Measurements from ENCODE around the gene DAPK2. TPM values are rescaled to one million over a fixed set of nuclear protein-coding genes. Genes with fewer than 3 reads are reported as not detected.

DAPK2 gene
- total RNA-seq (2012; rRNA removed) (0.28 and 0.36 TPM in 2 replicates), polyA plus RNA-seq (2012; rRNA removed) (0.34 and 0.96 TPM in 2 replicates), Bru-seq, nascent RNA (percentile 42 among the genes with signal in this experiment), BruChase-seq, experiment 1, labeled RNA remaining after a 6-hour chase (percentile 39 among the genes with signal in this experiment), BruChase-seq, experiment 2, labeled RNA remaining after a 2-hour chase (percentile 42 among the genes with signal in this experiment)
- 0.24 and 0.32 TPM in 2 replicates for polyA plus RNA-seq (2012; cell fraction: cytosol; rRNA removed)
- polyA plus RNA-seq (2012; cell fraction: nucleus; rRNA removed; ENCODE audit: low replicate concordance): 2.4 and 2.6 TPM in 2 replicates
- long read RNA-seq, partial matches to known transcripts: 1 of 7 reads
- long read RNA-seq, other reads (novel, unspliced or antisense): 4 of 7 reads

GRCh38 chr15:64046421-64047153, at the start of gene DAPK2:
TSS of gene DAPK2 (minus strand) at chr15:64046485. CDS start at chr15:64040261, 6,224 bp downstream.
- peak within 1 kb of the TSS; percentile 81 for H2AK9ac ChIP-seq (replicated peaks; ENCODE audit: low read depth, low read length, poor library complexity)
- BruUV-seq (replicated peaks): no TSS peak
- ATAC-seq (ENCODE audit: low read depth) (peak; percentile 99), DNase-seq (peak; percentile 34)
- H2BK15ac ChIP-seq (ENCODE audit: low read depth, low read length): peak within 1 kb of the TSS; percentile 48; the same call in 1 of the 3 replicates
- peak within 1 kb of the TSS; percentile 54 for H3K9ac ChIP-seq (ENCODE audit: low read depth, low read length)
- CTCF ChIA-PET: interaction anchor here (0.6 to 1.7 kb wide), 15 partner anchors 8 to 305 kb away, joined by 3 to 12 read pairs (median 3); no protein-coding TSS in a partner anchor
- peak within 1 kb of the TSS in 1 of 2 experiments; percentile 35; a peak in 1 of 4 replicates for H4K8ac ChIP-seq (ENCODE audit: low read depth in 2 of 2, low read length in 2 of 2)
- peaks cover 1% of the 10 kb centered on the region; the same call in 1 of the 2 replicates for H3K4me1 ChIP-seq (ENCODE audit: control insufficient read depth, insufficient read depth, low read length)
- peak within 1 kb of the TSS; percentile 77 for H3K4me2 ChIP-seq (ENCODE audit: low read depth, low read length)
- no peak within 1 kb of the TSS; the same call in 1 of the 2 replicates for H4K5ac ChIP-seq (ENCODE audit: low read depth, low read length)
- H2BK20ac ChIP-seq (ENCODE audit: low read depth, low read length): no peak within 1 kb of the TSS
- no peaks in the 10 kb centered on the region for H3K36me3 ChIP-seq (ENCODE audit: control insufficient read depth, insufficient read depth, low read length)
- H2BK120ac ChIP-seq (ENCODE audit: low read depth, low read length): peak within 1 kb of the TSS; percentile 52; the same call in 1 of the 2 replicates
- in situ Hi-C loops (cut with MboI; ENCODE audit: low sequenced_read_pairs) (loop anchor here (25.0 kb wide), 1 partner anchor 184 kb away; no protein-coding TSS in a partner anchor), intact Hi-C loops (cut with micrococcal nuclease) (loop anchor here (1.0 to 5.0 kb wide), 3 partner anchors 155 to 294 kb away; partner anchors contain the start of gene HERC1), dilution Hi-C loops (cut with HindIII; ENCODE audit: low sequenced_read_pairs, unreplicated experiment) (no loop called here)
- H3K27me3 ChIP-seq (ENCODE audit: control insufficient read depth, insufficient read depth, low read length): peaks cover 40% of the 10 kb centered on the region
- TF ChIP-seq NFE2L2 (IDR thresholded peaks at IDR 0.05; ENCODE audit: low read depth, low read length) (no peak), BHLHE40 (IDR thresholded peaks at IDR 0.05; ENCODE audit: low read depth, low read length) (no peak), SMC3 (IDR thresholded peaks at IDR 0.05; ENCODE audit: low read depth, low read length) (peak; percentile 75), RCOR1 (IDR thresholded peaks at IDR 0.05; ENCODE audit: insufficient replicate concordance, low read length) (no peak), RAD21 (IDR thresholded peaks at IDR 0.05; ENCODE audit: low read length) (peak; percentile 68)
- TF ChIP-seq, protein P1, sequence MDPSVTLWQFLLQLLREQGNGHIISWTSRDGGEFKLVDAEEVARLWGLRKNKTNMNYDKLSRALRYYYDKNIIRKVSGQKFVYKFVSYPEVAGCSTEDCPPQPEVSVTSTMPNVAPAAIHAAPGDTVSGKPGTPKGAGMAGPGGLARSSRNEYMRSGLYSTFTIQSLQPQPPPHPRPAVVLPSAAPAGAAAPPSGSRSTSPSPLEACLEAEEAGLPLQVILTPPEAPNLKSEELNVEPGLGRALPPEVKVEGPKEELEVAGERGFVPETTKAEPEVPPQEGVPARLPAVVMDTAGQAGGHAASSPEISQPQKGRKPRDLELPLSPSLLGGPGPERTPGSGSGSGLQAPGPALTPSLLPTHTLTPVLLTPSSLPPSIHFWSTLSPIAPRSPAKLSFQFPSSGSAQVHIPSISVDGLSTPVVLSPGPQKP (IDR thresholded peaks at IDR 0.05; ENCODE audit: borderline replicate concordance, low read depth, low read length): no peak
- TF ChIP-seq, protein P2, sequence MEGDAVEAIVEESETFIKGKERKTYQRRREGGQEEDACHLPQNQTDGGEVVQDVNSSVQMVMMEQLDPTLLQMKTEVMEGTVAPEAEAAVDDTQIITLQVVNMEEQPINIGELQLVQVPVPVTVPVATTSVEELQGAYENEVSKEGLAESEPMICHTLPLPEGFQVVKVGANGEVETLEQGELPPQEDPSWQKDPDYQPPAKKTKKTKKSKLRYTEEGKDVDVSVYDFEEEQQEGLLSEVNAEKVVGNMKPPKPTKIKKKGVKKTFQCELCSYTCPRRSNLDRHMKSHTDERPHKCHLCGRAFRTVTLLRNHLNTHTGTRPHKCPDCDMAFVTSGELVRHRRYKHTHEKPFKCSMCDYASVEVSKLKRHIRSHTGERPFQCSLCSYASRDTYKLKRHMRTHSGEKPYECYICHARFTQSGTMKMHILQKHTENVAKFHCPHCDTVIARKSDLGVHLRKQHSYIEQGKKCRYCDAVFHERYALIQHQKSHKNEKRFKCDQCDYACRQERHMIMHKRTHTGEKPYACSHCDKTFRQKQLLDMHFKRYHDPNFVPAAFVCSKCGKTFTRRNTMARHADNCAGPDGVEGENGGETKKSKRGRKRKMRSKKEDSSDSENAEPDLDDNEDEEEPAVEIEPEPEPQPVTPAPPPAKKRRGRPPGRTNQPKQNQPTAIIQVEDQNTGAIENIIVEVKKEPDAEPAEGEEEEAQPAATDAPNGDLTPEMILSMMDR (conservative IDR thresholded peaks at IDR 0.05; ENCODE audit: low read depth, low read length): peak; percentile 78
- peak within 1 kb of the TSS; percentile 44 for H3K4me3 ChIP-seq (ENCODE audit: insufficient read depth, low read depth, low read length)
- no peak within 1 kb of the TSS for H3K27ac ChIP-seq (ENCODE audit: insufficient read depth, low read length)
- peak within 1 kb of the TSS; percentile 90 for H2AFZ ChIP-seq (replicated peaks; ENCODE audit: low read length, poor library complexity)
- no peaks in the 10 kb centered on the region for H3K79me1 ChIP-seq (ENCODE audit: low read depth in 1 of 2, low read length in 2 of 2)
- 0 out of 2 replicates have a peak, but pooled peaks cover 2% of the 10 kb centered on the region for H3K9me1 ChIP-seq (ENCODE audit: insufficient read depth, low read length)
- WGBS, 2 experiments (ENCODE audit: extremely low coverage in 2 of 2, insufficient read length in 1 of 2): 1% methylated on average over 20 of the region's 50 CpGs; no CpG with 5 or more reads in 1 of the 2 experiments
- no peak within 1 kb of the TSS for H2BK5ac ChIP-seq (ENCODE audit: low read depth, low read length, poor library complexity, severe bottlenecking)
- peak within 1 kb of the TSS; percentile 82 for H3K23ac ChIP-seq (ENCODE audit: low read depth, low read length)
- H4K20me1 ChIP-seq (ENCODE audit: insufficient read depth, low read length): no peaks in the 10 kb centered on the region; the same call in 1 of the 2 replicates
- H3K18ac ChIP-seq (ENCODE audit: low read depth, low read length): no peak within 1 kb of the TSS
- peak within 1 kb of the TSS; percentile 54; the same call in 1 of the 2 replicates for H3K4ac ChIP-seq (ENCODE audit: low read depth, low read length)
- POLR2A ChIA-PET (ENCODE audit: unreplicated experiment): no interaction called here
- H2AK5ac ChIP-seq (ENCODE audit: low read depth, low read length): peak within 1 kb of the TSS; percentile 12; the same call in 1 of the 2 replicates
- H4K91ac ChIP-seq (ENCODE audit: insufficient read depth, low read depth, low read length): no peak within 1 kb of the TSS
- peak within 1 kb of the TSS; percentile 33; the same call in 1 of the 2 replicates for H3K14ac ChIP-seq (replicated peaks; ENCODE audit: low read depth, low read length)
- 0 out of 2 replicates have a peak within 1 kb of the TSS, but pooled peaks have one; percentile 30 for H3K56ac ChIP-seq (ENCODE audit: extremely low read depth, insufficient read depth, low read length)
- H3K9me3 ChIP-seq (ENCODE audit: control insufficient read depth, insufficient read depth, low read length): no peaks in the 10 kb centered on the region
